ENCODE data around the gene STK10.

- TF ChIP-seq CTCF (IDR thresholded peaks at IDR 0.05; ENCODE audit: low read depth, low read length, missing input control) (no peak), RAD21 (IDR thresholded peaks at IDR 0.05) (no peak), MAX (IDR thresholded peaks at IDR 0.05) (no peak), ATF3 (IDR thresholded peaks at IDR 0.05) (no peak), REST (IDR thresholded peaks at IDR 0.05) (no peak), NR2F2 (IDR thresholded peaks at IDR 0.05) (no peak)
Observed at GRCh38 chr5:172114875-172115422, 73.1 kb downstream of the STK10 start.
